ENCODE results near the gene MYBPHL. TPM values are rescaled to one million over a fixed set of nuclear protein-coding genes. Genes with fewer than 3 reads are reported as not detected.

Gene MYBPHL
- total and polyA plus RNA-seq, 2 experiments from 2014 or later: not detected

DNA sequence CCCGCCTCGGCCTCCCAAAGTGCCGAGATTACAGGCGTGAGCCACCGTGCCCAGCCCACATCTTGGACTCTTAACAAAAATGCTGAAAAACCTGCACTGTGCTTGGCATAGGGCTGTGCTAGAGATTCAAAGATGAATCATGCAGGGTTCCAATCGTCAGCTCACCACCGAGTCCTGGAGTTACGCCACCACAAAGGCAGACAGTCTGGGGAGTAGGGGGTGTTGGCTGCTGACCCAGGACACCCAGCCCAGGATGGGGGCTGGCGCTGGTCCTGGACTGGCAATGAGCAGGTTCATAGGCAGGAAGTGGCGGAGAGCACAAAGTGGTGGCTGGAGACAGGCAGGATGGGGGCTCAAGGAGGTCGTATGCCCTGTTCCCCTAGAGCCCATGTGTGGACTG, 39.8 kb downstream of the MYBPHL start:
- no peak overlapping the region for H3K27ac ChIP-seq
- no peak overlapping the region for H2AFZ ChIP-seq
- TF ChIP-seq EZH2 (IDR thresholded peaks at IDR 0.05; ENCODE audit: insufficient read depth, poor library complexity, severe bottlenecking): no peak
- TF ChIP-seq EZH2phosphoT487 (IDR thresholded peaks at IDR 0.05; ENCODE audit: insufficient read depth, low read depth): no peak
- no peak overlapping the region for H3K9ac ChIP-seq
- no peak overlapping the region for H3K4me3 ChIP-seq
- H3F3A ChIP-seq (ENCODE audit: insufficient read depth): no peaks in the 10 kb centered on the region
- in situ Hi-C loops (cut with MboI): loop anchor here (10.0 kb wide), 1 partner anchor 268 kb away; the partner anchor contains the start of gene GPR61
- H3K36me3 ChIP-seq (ENCODE audit: low read depth): no peaks in the 10 kb centered on the region
- DNase-seq: peak; percentile 62
- H3K4me1 ChIP-seq (ENCODE audit: insufficient read depth): no peaks in the 10 kb centered on the region
- H4K20me1 ChIP-seq (ENCODE audit: insufficient read depth): no peaks in the 10 kb centered on the region
- H3K79me2 ChIP-seq (ENCODE audit: insufficient read depth): no peaks in the 10 kb centered on the region
- no peak overlapping the region for H3K4me2 ChIP-seq (ENCODE audit: unreplicated experiment)
- H3K9me3 ChIP-seq (ENCODE audit: low read depth): no peaks in the 10 kb centered on the region
- no peaks in the 10 kb centered on the region for H3K27me3 ChIP-seq (replicated peaks; ENCODE audit: insufficient read depth)
- WGBS, 2 experiments (ENCODE audit: low coverage in 1 of 2, low lambda C conversion rate in 2 of 2, missing lambda C conversion rate in 2 of 2): 51 to 53% methylated on average over 11 of the region's 11 CpGs
- H3K9me2 ChIP-seq (ENCODE audit: insufficient read depth): no peaks in the 10 kb centered on the region

DNA sequence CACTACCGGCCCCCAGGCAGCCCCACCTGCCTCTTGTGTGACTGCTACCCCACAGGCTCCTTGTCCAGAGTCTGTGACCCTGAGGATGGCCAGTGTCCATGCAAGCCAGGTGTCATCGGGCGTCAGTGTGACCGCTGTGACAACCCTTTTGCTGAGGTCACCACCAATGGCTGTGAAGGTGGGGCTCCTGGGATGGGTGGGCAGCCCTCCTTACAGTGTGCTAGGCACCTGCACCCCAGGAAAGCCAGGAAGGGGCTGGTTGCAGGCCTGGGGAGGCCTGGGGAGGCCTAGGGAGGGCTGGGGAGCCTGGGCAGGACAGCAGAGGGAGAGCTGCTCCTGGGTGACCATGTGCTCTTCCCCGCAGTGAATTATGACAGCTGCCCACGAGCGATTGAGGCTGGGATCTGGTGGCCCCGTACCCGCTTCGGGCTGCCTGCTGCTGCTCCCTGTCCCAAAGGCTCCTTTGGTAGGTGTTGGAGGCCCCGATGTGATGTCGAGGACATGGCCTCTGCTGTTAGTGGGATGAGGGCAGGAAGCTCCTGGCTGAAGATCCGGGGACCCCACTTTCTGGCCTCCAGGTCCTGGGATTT, 41.0 kb downstream of the MYBPHL start:
- H3K36me3 ChIP-seq (ENCODE audit: low read depth): no peaks in the 10 kb centered on the region
- no peaks in the 10 kb centered on the region for H3F3A ChIP-seq (ENCODE audit: insufficient read depth)
- no peaks in the 10 kb centered on the region for H3K27me3 ChIP-seq (replicated peaks; ENCODE audit: insufficient read depth)
- H3K9me2 ChIP-seq (ENCODE audit: insufficient read depth): no peaks in the 10 kb centered on the region
- DNase-seq: no peak
- no peaks in the 10 kb centered on the region for H3K79me2 ChIP-seq (ENCODE audit: insufficient read depth)
- H3K27ac ChIP-seq: no peak overlapping the region
- H3K9ac ChIP-seq: no peak overlapping the region
- in situ Hi-C loops (cut with MboI): loop anchor here (10.0 kb wide), 1 partner anchor 269 kb away; the partner anchor contains the start of gene GPR61
- H3K4me2 ChIP-seq (ENCODE audit: unreplicated experiment): no peak overlapping the region
- H3K4me1 ChIP-seq (ENCODE audit: insufficient read depth): no peaks in the 10 kb centered on the region
- no peak overlapping the region for H3K4me3 ChIP-seq
- H3K9me3 ChIP-seq (ENCODE audit: low read depth): no peaks in the 10 kb centered on the region
- no peaks in the 10 kb centered on the region for H4K20me1 ChIP-seq (ENCODE audit: insufficient read depth)
- TF ChIP-seq EZH2 (IDR thresholded peaks at IDR 0.05; ENCODE audit: insufficient read depth, poor library complexity, severe bottlenecking) (no peak), EZH2phosphoT487 (IDR thresholded peaks at IDR 0.05; ENCODE audit: insufficient read depth, low read depth) (no peak)
- 87 to 92% methylated on average over 7 to 13 of the region's 13 CpGs for WGBS, 2 experiments (ENCODE audit: low coverage in 1 of 2, low lambda C conversion rate in 2 of 2, missing lambda C conversion rate in 2 of 2)
- H2AFZ ChIP-seq: no peak overlapping the region

DNA sequence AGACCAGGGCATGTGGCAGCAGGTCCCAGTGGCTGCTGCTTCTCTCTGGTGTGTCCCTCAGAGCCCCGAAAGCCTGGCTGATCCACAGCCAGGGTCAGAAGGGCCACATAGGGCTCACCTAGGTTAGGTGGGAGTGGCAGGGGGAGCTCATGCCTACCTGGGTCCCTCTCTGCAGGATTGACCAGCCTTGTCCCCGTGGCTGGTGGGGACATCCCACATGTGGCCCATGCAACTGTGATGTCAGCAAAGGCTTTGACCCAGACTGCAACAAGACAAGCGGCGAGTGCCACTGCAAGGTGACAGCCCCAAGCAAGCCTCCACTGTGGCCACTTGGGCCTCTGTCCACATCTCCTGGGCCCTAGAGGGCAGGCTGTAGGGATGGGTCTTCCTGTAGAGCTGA, 41.8 kb downstream of the MYBPHL start:
- H3K36me3 ChIP-seq (ENCODE audit: low read depth): no peaks in the 10 kb centered on the region
- H2AFZ ChIP-seq: no peak overlapping the region
- H3K4me3 ChIP-seq: no peak overlapping the region
- no peaks in the 10 kb centered on the region for H3K79me2 ChIP-seq (ENCODE audit: insufficient read depth)
- no peaks in the 10 kb centered on the region for H3F3A ChIP-seq (ENCODE audit: insufficient read depth)
- no peak for TF ChIP-seq EZH2 (IDR thresholded peaks at IDR 0.05; ENCODE audit: insufficient read depth, poor library complexity, severe bottlenecking)
- TF ChIP-seq EZH2phosphoT487 (IDR thresholded peaks at IDR 0.05; ENCODE audit: insufficient read depth, low read depth): no peak
- 73 to 80% methylated on average over 4 of the region's 4 CpGs for WGBS, 2 experiments (ENCODE audit: low coverage in 1 of 2, low lambda C conversion rate in 2 of 2, missing lambda C conversion rate in 2 of 2)
- H3K9me2 ChIP-seq (ENCODE audit: insufficient read depth): no peaks in the 10 kb centered on the region
- no peaks in the 10 kb centered on the region for H4K20me1 ChIP-seq (ENCODE audit: insufficient read depth)
- DNase-seq: no peak
- H3K9ac ChIP-seq: no peak overlapping the region
- in situ Hi-C loops (cut with MboI): loop anchor here (10.0 kb wide), 1 partner anchor 270 kb away; the partner anchor contains the start of gene GPR61
- no peaks in the 10 kb centered on the region for H3K4me1 ChIP-seq (ENCODE audit: insufficient read depth)
- no peak overlapping the region for H3K27ac ChIP-seq
- no peaks in the 10 kb centered on the region for H3K9me3 ChIP-seq (ENCODE audit: low read depth)
- H3K27me3 ChIP-seq (replicated peaks; ENCODE audit: insufficient read depth): no peaks in the 10 kb centered on the region
- no peak overlapping the region for H3K4me2 ChIP-seq (ENCODE audit: unreplicated experiment)

DNA sequence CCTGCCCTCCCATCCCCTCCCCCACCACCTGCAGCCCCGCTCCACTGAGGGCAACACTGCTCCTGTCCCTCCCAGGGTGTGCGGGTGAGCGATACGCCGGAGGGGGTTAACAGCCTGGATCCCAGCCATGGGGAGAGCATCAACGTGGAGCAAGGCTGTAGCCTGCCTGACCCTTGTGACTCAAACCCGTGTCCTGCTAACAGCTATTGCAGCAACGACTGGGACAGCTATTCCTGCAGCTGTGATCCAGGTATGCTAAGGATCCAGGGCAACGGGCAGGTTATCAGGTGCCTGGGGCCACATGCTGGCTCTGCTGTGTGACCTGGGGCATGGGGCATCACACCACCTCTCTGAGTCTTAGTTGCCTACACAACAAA, 42.4 kb downstream of the MYBPHL start:
- no peaks in the 10 kb centered on the region for H3K27me3 ChIP-seq (replicated peaks; ENCODE audit: insufficient read depth)
- H3K4me2 ChIP-seq (ENCODE audit: unreplicated experiment): no peak overlapping the region
- H3F3A ChIP-seq (ENCODE audit: insufficient read depth): no peaks in the 10 kb centered on the region
- H3K27ac ChIP-seq: no peak overlapping the region
- no peaks in the 10 kb centered on the region for H3K9me2 ChIP-seq (ENCODE audit: insufficient read depth)
- H4K20me1 ChIP-seq (ENCODE audit: insufficient read depth): no peaks in the 10 kb centered on the region
- no peaks in the 10 kb centered on the region for H3K79me2 ChIP-seq (ENCODE audit: insufficient read depth)
- no peak overlapping the region for H2AFZ ChIP-seq
- DNase-seq: no peak
- H3K4me3 ChIP-seq: no peak overlapping the region
- H3K36me3 ChIP-seq (ENCODE audit: low read depth): no peaks in the 10 kb centered on the region
- TF ChIP-seq EZH2 (IDR thresholded peaks at IDR 0.05; ENCODE audit: insufficient read depth, poor library complexity, severe bottlenecking) (no peak), EZH2phosphoT487 (IDR thresholded peaks at IDR 0.05; ENCODE audit: insufficient read depth, low read depth) (no peak)
- no peaks in the 10 kb centered on the region for H3K9me3 ChIP-seq (ENCODE audit: low read depth)
- WGBS, 2 experiments (ENCODE audit: low coverage in 1 of 2, low lambda C conversion rate in 2 of 2, missing lambda C conversion rate in 2 of 2): 69 to 80% methylated on average over 9 of the region's 9 CpGs
- in situ Hi-C loops (cut with MboI): loop anchor here (10.0 kb wide), 1 partner anchor 270 kb away; the partner anchor contains the start of gene GPR61
- no peak overlapping the region for H3K9ac ChIP-seq
- no peaks in the 10 kb centered on the region for H3K4me1 ChIP-seq (ENCODE audit: insufficient read depth)

Measured in GM23248 (cell line).